Stomach (tissue), 4 donors: ENCODE data around the gene TMX2.

ENCODE experiments used
- CTCF ChIP-seq, 7 experiments: fragments of 450-650 bp in 4 of 7; fragments of 200-600 bp in 3 of 7; sonication (generic) in 3 of 7; IDR thresholded peaks; one replicate each; pipeline ENCODE4 v1.5.1; 2016 to 2019; ENCODE audit warnings: antibody characterized with exemption in 7 of 7, control low read depth in 2 of 7, mild to moderate bottlenecking in 1 of 7
- POLR2A ChIP-seq, 4 donors: fragments of 450-650 bp; IDR thresholded peaks; one replicate each; pipeline ENCODE4 v1.6.1; 2016; ENCODE audit warnings: antibody characterized with exemption in 4 of 4, control low read depth in 2 of 4, mild to moderate bottlenecking in 1 of 4, moderate library complexity in 1 of 4

- peak in 2 of 4 donors; percentile 19 to 35 for TF ChIP-seq POLR2A (IDR thresholded peaks at IDR 0.05)
- no peak for TF ChIP-seq CTCF (IDR thresholded peaks at IDR 0.05)
Observed at GRCh38 chr11:57778318-57779037, 66.1 kb downstream of the TMX2 start.
